BE2C (cell line): Measurements from ENCODE around the gene CLEC6A.

ENCODE experiments used
- DNase-seq: peaks from one replicate; pipeline ENCODE4 v3.0.0-alpha.2; 2020
- H3K27me3 ChIP-seq: fragments of 250-450 bp; sonication (Bioruptor Pico); 2 replicates; pipeline ENCODE4 v1.5.1; 2020; ENCODE audit warnings: mild to moderate bottlenecking
- H3K36me3 ChIP-seq: fragments of 250-450 bp; sonication (Bioruptor Pico); 2 replicates; pipeline ENCODE4 v1.5.1; 2020; ENCODE audit warnings: mild to moderate bottlenecking
- H3K4me1 ChIP-seq: fragments of 250-450 bp; sonication (Bioruptor Pico); 2 replicates; pipeline ENCODE4 v1.5.1; 2020
- H3K4me3 ChIP-seq: 2 replicates; pipeline ENCODE4 v1.5.1; 2011; ENCODE audit warnings: low read depth, low read length
- H3K9me3 ChIP-seq: fragments of 250-450 bp; sonication (Bioruptor Pico); 2 replicates; pipeline ENCODE4 v1.5.1; 2020
- TF ChIP-seq, protein P1 (sequence below): IDR thresholded peaks from 2 replicates; pipeline ENCODE4 v1.5.1; 2012; ENCODE audit warnings: mild to moderate bottlenecking, low read depth, low read length

Gene CLEC6A

DNA sequence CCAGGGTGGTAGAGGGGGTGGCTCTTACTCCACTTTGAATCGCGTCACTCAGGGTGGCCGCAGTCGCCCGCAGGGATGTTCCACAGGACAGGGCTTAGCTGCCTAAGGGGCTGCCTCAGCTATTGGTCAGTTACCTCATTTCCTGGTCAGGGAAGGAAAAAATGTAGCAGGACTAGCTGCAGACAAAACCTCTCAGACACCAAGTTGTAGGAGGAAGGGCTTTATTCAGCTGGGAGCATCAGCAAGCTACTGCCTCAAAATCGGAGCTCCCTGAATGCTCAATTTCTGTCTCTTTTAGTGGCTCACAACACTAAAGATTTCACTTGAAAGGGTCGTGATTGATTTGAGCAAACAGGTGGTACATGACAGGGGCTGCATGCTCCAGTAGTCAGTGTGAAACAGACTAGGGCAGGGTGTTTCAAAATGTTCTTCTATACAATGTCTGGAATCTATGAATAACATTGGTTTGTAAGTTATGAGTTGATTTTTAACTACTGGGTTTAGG is 6.4 kb upstream of the CLEC6A start:
- Histone ChIP-seq H3K27me3 (peaks cover 7% of the 10 kb centered on the region; the same call in 1 of the 2 replicates), H3K36me3 (no peaks in the 10 kb centered on the region), H3K4me1 (no peaks in the 10 kb centered on the region), H3K9me3 (no peaks in the 10 kb centered on the region), H3K4me3 (no peak overlapping the region)
- TF ChIP-seq, protein P1, sequence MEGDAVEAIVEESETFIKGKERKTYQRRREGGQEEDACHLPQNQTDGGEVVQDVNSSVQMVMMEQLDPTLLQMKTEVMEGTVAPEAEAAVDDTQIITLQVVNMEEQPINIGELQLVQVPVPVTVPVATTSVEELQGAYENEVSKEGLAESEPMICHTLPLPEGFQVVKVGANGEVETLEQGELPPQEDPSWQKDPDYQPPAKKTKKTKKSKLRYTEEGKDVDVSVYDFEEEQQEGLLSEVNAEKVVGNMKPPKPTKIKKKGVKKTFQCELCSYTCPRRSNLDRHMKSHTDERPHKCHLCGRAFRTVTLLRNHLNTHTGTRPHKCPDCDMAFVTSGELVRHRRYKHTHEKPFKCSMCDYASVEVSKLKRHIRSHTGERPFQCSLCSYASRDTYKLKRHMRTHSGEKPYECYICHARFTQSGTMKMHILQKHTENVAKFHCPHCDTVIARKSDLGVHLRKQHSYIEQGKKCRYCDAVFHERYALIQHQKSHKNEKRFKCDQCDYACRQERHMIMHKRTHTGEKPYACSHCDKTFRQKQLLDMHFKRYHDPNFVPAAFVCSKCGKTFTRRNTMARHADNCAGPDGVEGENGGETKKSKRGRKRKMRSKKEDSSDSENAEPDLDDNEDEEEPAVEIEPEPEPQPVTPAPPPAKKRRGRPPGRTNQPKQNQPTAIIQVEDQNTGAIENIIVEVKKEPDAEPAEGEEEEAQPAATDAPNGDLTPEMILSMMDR = no peak
- no peak for DNase-seq

DNA sequence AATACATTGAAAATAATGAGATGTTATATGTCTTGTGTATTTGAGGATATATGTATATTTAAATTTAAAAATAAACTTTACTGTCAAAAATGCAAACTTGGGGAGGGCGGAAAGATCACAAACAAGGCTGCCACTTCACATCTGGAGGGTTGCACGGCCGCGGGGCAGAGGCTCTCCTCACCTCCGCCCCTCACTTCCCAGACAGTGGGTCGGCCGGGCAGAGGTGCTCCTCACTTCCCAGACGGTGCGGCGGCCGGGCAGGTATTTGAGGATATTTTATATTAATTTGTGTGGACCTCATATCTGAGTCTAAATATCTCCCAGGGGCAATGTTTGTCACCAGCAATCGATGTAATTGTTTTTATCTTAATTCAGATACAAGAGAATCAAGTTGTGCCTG is 3.7 kb upstream of the CLEC6A start:
- no peaks in the 10 kb centered on the region for H3K36me3 ChIP-seq
- DNase-seq = no peak
- H3K9me3 ChIP-seq = no peaks in the 10 kb centered on the region
- H3K4me3 ChIP-seq = no peak overlapping the region
- H3K27me3 ChIP-seq = peaks cover 7% of the 10 kb centered on the region; the same call in 1 of the 2 replicates
- TF ChIP-seq, protein P1 = no peak
- no peaks in the 10 kb centered on the region for H3K4me1 ChIP-seq

DNA sequence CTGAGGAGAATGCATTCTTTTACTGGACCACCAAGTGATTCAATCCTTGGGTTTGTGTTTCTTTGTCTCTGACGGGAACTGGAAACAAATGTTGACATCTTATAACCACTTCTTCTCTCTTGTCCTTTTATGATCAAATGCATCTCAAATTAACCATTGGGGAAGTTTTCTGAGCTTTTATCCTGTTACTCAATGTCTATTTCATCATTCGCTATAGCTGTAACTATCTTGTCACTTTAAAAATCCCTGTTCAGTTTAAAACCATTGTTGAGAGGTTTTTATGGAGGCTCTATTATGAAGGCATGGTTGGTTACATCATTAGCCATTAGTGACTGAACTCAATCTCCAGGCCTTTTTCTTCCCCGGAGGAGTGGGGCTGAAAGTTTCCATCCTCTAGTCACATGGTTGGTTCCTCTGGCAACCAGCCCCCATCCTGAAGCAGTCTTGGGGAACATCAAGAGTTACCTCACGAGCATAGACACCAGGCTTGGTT is 2.7 kb upstream of the CLEC6A start:
- Histone ChIP-seq H3K36me3 (no peaks in the 10 kb centered on the region), H3K27me3 (peaks cover 7% of the 10 kb centered on the region; the same call in 1 of the 2 replicates), H3K4me1 (no peaks in the 10 kb centered on the region), H3K9me3 (no peaks in the 10 kb centered on the region), H3K4me3 (no peak overlapping the region)
- TF ChIP-seq, protein P1 = no peak
- DNase-seq = no peak

DNA sequence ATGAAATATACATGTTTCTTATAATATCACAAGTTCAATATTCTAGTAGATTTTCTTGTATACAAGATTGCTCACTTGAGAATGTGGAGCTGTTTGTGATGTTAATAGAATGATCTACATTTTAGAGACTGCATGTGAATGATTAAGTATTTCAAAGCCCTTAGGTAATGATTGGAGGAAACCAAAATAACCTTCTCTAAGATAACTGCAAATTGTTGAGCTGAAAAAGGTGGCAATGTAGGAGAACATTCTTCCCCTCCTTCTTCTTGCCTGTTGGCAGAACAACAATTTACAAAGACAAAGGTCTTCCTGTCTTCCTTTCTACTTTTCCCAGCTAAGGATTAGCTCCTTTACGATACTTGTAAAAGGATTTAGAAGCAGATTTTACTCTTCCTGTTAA is 2.0 kb upstream of the CLEC6A start:
- H3K9me3 ChIP-seq = no peaks in the 10 kb centered on the region
- DNase-seq = no peak
- H3K27me3 ChIP-seq = peaks cover 7% of the 10 kb centered on the region; the same call in 1 of the 2 replicates
- H3K36me3 ChIP-seq = no peaks in the 10 kb centered on the region
- TF ChIP-seq, protein P1 = no peak
- H3K4me1 ChIP-seq = no peaks in the 10 kb centered on the region
- H3K4me3 ChIP-seq = no peak overlapping the region

DNA sequence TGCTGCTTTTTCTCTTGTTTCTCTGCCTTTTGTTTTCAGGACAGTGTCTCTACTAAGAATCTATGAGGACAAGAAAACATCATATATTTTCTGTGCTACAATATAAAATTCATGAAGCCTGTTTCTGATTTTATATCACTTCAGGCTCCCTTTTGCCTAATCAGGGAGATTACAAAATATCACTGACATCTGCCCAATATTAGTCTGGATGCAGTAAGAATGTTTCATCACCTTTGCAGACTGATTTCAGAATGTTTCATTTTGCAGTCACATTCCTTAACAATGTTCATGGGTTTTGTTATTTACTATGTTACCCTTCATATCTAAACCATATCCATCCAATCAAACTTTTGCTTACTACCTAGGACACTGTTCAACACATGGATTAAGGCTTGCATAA is 491 bp upstream of the CLEC6A start:
- DNase-seq = no peak
- no peaks in the 10 kb centered on the region for H3K9me3 ChIP-seq
- TF ChIP-seq, protein P1 = no peak
- H3K27me3 ChIP-seq = peaks cover 4% of the 10 kb centered on the region; the same call in 1 of the 2 replicates
- H3K36me3 ChIP-seq = no peaks in the 10 kb centered on the region
- no peaks in the 10 kb centered on the region for H3K4me1 ChIP-seq
- H3K4me3 ChIP-seq = no peak overlapping the region

DNA sequence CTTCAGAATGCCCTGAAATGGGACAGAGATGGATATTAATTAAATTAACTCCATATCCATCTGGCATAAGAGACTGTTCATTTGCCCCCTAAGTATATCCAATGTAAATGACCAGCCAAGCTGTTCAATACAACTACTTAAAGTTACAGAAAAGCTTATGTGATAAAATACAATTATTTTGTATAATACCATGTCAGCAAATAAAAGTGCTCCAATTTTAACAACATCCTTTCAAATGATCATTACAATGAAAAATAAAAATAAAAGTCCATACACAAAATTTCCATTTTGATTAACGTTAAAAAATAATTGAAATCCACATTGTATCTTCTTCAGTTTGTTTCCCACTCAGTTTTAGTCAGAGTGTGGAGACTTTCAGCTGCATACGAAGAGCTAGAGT is 5.7 kb downstream of the CLEC6A start:
- TF ChIP-seq, protein P1 = no peak
- no peak for DNase-seq
- no peaks in the 10 kb centered on the region for H3K9me3 ChIP-seq

More for the DNA sequence above, 5.7 kb downstream of the CLEC6A start:
- Histone ChIP-seq H3K4me3 (no peak overlapping the region), H3K27me3 (no peaks in the 10 kb centered on the region), H3K4me1 (no peaks in the 10 kb centered on the region), H3K36me3 (no peaks in the 10 kb centered on the region)
